ENCODE data around the gene ERICH2. TPM values are rescaled to one million over a fixed set of nuclear protein-coding genes. Genes with fewer than 3 reads are reported as not detected.

Gene ERICH2
- total RNA-seq, 1 donor from 2014 or later = 2.6 TPM

DNA sequence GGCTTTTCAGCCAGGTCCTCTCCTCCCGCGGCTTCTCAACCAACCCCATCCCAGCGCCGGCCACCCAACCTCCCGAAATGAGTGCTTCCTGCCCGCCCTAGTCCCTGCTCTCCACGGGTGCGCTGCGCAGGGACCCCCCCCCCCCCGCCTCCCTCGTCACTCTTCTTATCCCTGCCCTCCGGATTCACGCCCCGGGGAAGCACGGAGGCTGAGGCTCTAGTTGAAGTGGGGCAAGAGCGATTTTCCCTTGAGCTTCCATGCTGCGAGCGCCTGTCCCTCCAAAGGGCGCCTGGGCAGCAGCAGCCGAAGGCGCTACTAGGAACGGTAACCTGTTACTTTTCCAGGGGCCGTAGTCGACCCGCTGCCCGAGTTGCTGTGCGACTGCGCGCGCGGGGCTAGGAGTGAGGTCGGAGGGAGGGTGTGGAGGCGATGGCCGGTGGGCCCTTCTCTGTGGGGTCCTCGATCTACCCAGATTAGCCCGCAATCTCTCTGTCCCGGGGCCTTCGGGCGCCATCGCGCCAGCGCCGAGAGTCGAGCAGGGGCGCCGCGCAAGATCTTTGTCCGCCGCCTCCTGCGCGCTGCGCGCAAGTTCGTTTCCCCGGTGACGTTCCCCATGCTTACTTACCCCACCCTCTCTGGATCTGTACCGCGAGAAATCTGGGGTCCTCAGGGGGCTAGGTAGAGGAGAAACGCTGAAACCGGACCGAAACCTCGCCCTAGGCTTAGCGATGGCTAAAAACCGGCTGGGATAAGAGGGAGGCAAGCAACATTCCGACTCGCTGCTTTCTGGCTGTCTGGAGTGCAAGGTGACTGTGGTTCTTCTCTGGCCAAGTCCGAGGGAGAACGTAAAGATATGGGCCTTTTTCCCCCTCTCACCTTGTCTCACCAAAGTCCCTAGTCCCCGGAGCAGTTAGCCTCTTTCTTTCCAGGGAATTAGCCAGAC is 47.2 kb downstream of the ERICH2 start:
- Mint-ChIP-seq H3K9me3 (ENCODE audit: low read depth) (no peaks in the 10 kb centered on the region), H3K27me3 (ENCODE audit: low read depth) (peaks cover 88% of the 10 kb centered on the region), H3K36me3 (ENCODE audit: low read depth) (peaks cover 2% of the 10 kb centered on the region), H3K27ac (ENCODE audit: unreplicated experiment) (peak overlapping the region; percentile 17), H3K4me1 (ENCODE audit: low read depth) (peaks cover 49% of the 10 kb centered on the region), H3K4me3 (ENCODE audit: unreplicated experiment) (peak overlapping the region; percentile 62)
- DNase-seq (ENCODE audit: low spot score) = no peak
- TF ChIP-seq, protein P1, sequence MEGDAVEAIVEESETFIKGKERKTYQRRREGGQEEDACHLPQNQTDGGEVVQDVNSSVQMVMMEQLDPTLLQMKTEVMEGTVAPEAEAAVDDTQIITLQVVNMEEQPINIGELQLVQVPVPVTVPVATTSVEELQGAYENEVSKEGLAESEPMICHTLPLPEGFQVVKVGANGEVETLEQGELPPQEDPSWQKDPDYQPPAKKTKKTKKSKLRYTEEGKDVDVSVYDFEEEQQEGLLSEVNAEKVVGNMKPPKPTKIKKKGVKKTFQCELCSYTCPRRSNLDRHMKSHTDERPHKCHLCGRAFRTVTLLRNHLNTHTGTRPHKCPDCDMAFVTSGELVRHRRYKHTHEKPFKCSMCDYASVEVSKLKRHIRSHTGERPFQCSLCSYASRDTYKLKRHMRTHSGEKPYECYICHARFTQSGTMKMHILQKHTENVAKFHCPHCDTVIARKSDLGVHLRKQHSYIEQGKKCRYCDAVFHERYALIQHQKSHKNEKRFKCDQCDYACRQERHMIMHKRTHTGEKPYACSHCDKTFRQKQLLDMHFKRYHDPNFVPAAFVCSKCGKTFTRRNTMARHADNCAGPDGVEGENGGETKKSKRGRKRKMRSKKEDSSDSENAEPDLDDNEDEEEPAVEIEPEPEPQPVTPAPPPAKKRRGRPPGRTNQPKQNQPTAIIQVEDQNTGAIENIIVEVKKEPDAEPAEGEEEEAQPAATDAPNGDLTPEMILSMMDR (IDR thresholded peaks at IDR 0.05) = no peak

DNA sequence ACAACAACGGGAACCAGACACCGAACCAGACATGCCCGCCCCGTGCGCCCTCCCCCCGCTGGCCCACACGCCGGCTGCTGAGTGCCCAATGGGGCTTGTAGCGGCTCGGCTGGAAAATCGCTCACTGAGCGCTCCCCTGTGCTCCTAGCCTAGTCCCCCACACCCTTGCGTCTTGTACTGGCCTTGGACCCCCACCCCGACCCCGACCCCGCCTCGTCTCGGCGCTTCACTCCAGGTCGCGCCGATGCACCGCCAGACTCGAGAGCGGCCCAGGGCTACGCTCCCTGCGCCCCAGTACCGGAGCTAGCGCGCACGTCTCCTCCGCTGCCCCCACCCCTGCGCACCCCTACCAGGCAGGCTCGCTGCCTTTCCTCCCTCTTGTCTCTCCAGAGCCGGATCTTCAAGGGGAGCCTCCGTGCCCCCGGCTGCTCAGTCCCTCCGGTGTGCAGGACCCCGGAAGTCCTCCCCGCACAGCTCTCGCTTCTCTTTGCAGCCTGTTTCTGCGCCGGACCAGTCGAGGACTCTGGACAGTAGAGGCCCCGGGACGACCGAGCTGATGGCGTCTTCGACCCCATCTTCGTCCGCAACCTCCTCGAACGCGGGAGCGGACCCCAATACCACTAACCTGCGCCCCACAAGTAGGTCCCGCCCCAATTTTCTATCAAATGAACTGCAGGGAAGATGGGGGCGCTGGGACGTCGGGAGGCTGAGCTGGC is 48.0 kb downstream of the ERICH2 start:
- TF ChIP-seq, protein P1 (IDR thresholded peaks at IDR 0.05) = no peak
- no peaks in the 10 kb centered on the region for H3K9me3 Mint-ChIP-seq (ENCODE audit: low read depth)
- H3K4me1 Mint-ChIP-seq (ENCODE audit: low read depth) = peaks cover 55% of the 10 kb centered on the region
- no peak overlapping the region for H3K27ac Mint-ChIP-seq (ENCODE audit: unreplicated experiment)
- peaks cover 86% of the 10 kb centered on the region for H3K27me3 Mint-ChIP-seq (ENCODE audit: low read depth)
- DNase-seq (ENCODE audit: low spot score) = no peak
- peaks cover 2% of the 10 kb centered on the region for H3K36me3 Mint-ChIP-seq (ENCODE audit: low read depth)
- peak overlapping the region; percentile 62 for H3K4me3 Mint-ChIP-seq (ENCODE audit: unreplicated experiment)

DNA sequence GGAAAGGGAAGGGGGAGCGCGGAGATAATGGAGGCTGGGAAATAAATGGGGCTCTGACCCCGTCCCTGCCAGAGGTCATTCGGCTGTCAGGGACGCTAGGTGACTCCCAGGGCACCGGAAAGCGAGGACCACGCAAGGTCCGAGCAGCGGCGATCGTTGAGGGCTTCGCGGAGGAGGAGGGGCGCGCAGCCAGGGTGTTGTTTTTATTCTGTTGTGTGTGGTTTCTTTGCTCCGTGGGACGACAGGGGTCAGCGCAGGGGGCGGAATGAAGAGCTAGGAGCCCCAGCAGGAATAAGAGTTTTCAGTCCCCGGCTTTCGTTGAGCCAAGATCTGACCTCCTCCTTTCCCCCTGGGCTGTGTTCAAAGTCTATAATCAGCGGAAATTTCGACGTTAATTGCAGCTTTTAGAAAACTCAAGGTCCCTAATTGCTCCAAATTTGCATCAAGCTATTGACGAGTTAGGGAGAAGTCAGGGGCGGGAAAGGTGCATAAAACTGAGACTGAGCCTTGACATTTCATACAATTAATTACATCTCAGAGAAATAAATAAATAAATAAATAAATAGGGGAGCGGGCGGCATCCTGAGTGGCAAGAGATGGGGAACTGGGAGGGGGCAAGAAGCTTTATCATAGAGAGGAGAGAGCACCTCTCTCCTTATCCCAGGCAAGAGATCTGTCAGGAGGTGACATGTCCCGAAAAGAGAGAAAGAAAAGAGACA is 48.7 kb downstream of the ERICH2 start:
- Mint-ChIP-seq H3K9me3 (ENCODE audit: low read depth) (no peaks in the 10 kb centered on the region), H3K27me3 (ENCODE audit: low read depth) (peaks cover 82% of the 10 kb centered on the region), H3K4me3 (ENCODE audit: unreplicated experiment) (peak overlapping the region; percentile 46), H3K36me3 (ENCODE audit: low read depth) (peaks cover 2% of the 10 kb centered on the region), H3K27ac (ENCODE audit: unreplicated experiment) (no peak overlapping the region), H3K4me1 (ENCODE audit: low read depth) (peaks cover 54% of the 10 kb centered on the region)
- TF ChIP-seq, protein P1 (IDR thresholded peaks at IDR 0.05) = no peak
- DNase-seq (ENCODE audit: low spot score) = no peak

DNA sequence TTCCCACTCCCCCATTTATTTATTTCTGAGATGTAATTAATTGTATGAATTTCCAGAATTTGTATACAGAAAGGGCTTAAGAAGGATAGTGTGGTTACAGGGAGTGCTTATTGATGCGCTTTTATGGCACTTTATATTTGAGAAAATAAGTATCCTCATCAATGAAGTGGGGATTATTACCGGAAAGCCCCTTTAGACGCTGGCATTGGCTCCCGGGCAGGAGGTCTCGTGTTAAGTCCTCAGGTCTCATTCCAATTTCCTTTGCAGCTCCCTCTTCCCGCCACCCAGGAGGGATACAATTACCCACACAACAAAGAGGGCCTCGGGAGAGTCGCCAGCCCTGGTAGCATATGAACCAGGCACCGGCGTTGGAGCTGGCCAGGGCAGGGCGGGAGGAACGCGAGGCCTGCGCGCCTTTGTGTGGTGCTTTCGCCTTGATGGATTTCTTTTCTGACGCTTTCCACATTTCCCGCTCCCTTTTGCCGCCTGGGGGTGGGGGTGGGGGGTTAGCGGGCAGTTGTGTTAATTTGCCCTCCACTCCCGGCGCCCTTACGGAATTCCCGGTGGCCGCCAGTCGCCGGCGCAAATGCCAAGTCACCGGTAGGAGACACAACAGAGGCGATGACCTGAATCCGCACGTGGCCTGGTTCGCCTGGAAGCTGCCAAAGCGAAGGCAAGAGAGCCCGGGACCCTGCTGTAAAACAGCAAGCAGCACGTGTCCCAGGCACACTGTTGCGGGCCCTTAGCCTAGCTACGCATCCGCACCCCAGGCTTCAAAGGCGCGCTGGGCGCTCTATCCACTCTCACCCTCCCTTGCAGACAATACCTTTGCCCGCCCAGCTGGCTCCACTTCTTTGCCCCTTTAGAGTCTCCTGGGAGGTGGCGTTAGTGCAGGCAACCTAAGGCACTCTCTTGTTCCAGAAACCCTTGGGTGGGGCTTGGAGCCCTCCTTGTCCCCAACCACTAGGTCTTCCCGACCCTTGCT is 49.8 kb downstream of the ERICH2 start:
- peaks cover 2% of the 10 kb centered on the region for H3K36me3 Mint-ChIP-seq (ENCODE audit: low read depth)
- H3K27ac Mint-ChIP-seq (ENCODE audit: unreplicated experiment) = no peak overlapping the region
- no peak for DNase-seq (ENCODE audit: low spot score)
- TF ChIP-seq, protein P1 (IDR thresholded peaks at IDR 0.05) = no peak
- H3K4me1 Mint-ChIP-seq (ENCODE audit: low read depth) = peaks cover 50% of the 10 kb centered on the region
- no peaks in the 10 kb centered on the region for H3K9me3 Mint-ChIP-seq (ENCODE audit: low read depth)
- peaks cover 82% of the 10 kb centered on the region for H3K27me3 Mint-ChIP-seq (ENCODE audit: low read depth)
- no peak overlapping the region for H3K4me3 Mint-ChIP-seq (ENCODE audit: unreplicated experiment)

Measured in chondrocyte (in vitro differentiated cells).